ENCODE data around the gene POLRMT.

Gene POLRMT

DNA sequence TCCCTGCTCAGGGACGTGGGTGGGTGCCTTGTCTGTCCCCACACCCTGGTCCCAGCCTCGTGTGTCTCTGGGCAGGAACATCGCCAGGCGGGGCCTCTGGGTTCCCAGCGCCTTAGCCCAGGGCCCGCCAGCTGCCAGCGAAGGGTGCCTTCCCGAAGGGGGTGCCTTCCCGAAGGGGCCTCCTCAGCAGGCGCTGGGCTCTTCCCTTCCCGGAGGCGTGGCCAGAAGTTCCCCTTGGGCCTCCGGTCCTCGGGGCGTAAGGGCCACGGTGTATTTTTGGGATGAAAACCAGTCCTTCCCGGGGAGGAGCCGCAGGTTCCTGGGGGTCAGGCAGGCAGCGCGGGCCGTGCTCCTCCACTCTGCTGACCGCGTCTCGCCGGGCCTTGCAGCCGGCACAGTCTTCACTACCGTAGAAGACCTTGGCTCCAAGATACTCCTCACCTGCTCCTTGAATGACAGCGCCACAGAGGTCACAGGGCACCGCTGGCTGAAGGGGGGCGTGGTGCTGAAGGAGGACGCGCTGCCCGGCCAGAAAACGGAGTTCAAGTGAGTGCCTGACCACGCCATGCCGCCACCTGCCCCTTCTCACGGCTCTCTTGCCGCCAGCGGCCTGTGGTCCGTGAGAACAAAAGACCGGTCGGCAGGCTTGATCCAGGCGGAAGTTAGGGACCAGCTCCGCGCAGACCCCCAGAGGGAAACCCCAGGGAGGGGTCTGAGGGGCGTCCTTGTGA is 54.1 kb downstream of the POLRMT start:
- DNase-seq, result no peak
- no peak overlapping the region for H3K27ac ChIP-seq
- no peaks in the 10 kb centered on the region for H3K9me3 ChIP-seq (ENCODE audit: severe bottlenecking)
- H3K36me3 ChIP-seq, result peaks cover 81% of the 10 kb centered on the region
- no peaks in the 10 kb centered on the region for H3K27me3 ChIP-seq (ENCODE audit: insufficient read depth, low read depth, severe bottlenecking)
- H3K4me3 ChIP-seq (ENCODE audit: low read depth, low read length), result no peak overlapping the region
- TF ChIP-seq CTCF (IDR thresholded peaks at IDR 0.05; ENCODE audit: low read depth, low read length), result no peak

GRCh38 chr19:577439-578392 is 55.6 kb downstream of the POLRMT start:
- DNase-seq, result no peak
- Histone ChIP-seq H3K27me3 (ENCODE audit: insufficient read depth, low read depth, severe bottlenecking) (no peaks in the 10 kb centered on the region), H3K27ac (no peak overlapping the region), H3K4me3 (ENCODE audit: low read depth, low read length) (no peak overlapping the region), H3K9me3 (ENCODE audit: severe bottlenecking) (no peaks in the 10 kb centered on the region), H3K36me3 (peaks cover 83% of the 10 kb centered on the region)
- 0 out of 2 replicates have a peak, but pooled peaks have one; percentile 30 for TF ChIP-seq CTCF (IDR thresholded peaks at IDR 0.05; ENCODE audit: low read depth, low read length)

- Histone ChIP-seq H3K4me3 (ENCODE audit: low read depth, low read length) (no peak overlapping the region), H3K9me3 (ENCODE audit: severe bottlenecking) (no peaks in the 10 kb centered on the region), H3K36me3 (peaks cover 82% of the 10 kb centered on the region), H3K27ac (no peak overlapping the region), H3K27me3 (ENCODE audit: insufficient read depth, low read depth, severe bottlenecking) (no peaks in the 10 kb centered on the region)
- no peak for TF ChIP-seq CTCF (IDR thresholded peaks at IDR 0.05; ENCODE audit: low read depth, low read length)
- DNase-seq, result no peak
Observed at GRCh38 chr19:576768-577438, 56.4 kb downstream of the POLRMT start.

DNA sequence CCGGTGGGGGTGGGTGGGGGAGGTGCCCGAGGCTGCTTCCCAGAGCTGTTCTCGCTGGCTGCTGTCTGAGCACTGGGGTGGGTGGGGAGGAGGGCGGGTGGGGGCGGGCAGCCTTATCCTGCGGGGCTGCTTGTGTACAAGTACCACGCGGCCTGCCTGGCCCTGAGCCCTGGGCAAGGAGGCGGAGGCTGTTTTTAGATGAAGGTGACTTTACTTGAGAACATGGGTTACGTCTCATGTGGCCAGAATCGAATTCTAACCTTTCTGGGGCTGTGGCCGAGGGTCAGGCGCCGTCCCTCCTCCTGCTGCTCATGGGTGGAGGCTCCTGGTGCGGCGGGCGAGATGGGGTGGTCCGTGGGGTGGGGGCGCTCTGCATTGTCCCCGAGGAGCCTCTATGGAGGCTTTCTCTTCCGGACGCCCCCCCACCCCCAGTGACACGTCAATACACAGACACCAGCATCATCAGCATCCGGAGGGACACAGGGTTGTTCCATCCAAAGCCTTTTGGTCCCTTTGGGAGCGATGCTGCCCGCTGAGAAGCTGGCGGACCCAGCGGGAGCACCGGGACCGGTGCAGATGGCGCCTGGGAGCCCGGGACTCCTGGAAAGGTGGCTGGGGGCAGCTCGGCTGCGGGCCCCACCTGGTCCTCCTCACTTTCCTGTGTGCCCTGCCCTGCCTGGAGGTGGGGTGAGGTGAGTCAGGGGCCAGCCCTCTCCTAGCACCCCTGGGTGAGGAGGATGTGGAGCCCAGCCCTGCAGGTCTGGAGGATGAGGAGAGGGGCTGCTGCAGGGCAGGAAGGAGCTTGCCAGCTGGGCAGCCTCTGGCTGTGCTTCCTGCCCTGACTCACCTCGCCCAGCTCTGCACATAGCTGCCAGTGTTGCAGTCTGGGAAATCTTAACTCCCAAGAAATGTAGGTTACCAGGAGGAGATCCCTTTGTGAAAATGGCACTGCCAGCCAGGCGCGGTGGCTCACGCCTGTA is 57.5 kb downstream of the POLRMT start:
- TF ChIP-seq CTCF (IDR thresholded peaks at IDR 0.05; ENCODE audit: low read depth, low read length), result no peak
- no peak for DNase-seq
- Histone ChIP-seq H3K27ac (no peak overlapping the region), H3K9me3 (ENCODE audit: severe bottlenecking) (no peaks in the 10 kb centered on the region), H3K36me3 (peaks cover 77% of the 10 kb centered on the region), H3K4me3 (ENCODE audit: low read depth, low read length) (no peak overlapping the region), H3K27me3 (ENCODE audit: insufficient read depth, low read depth, severe bottlenecking) (no peaks in the 10 kb centered on the region)

Measured in WERI-Rb-1 (cell line).